NT2/D1 (cell line): ENCODE results near the gene MEIOB.

ENCODE experiments used
- YY1 ChIP-seq: IDR thresholded peaks from 2 replicates; pipeline ENCODE4 v1.6.1; 2011; ENCODE audit not compliant: insufficient read length, insufficient read depth
- ZNF274 ChIP-seq: IDR thresholded peaks from 2 replicates; pipeline ENCODE4 v1.6.1; 2011; ENCODE audit warnings: mild to moderate bottlenecking, low read depth, low read length

- TF ChIP-seq ZNF274: no peak
- no peak for TF ChIP-seq YY1
Observed at GRCh38 chr16:1818873-1819525, 53.0 kb downstream of the MEIOB start.
